B cell (primary cell): ENCODE results near the gene LSG1. TPM values are rescaled to one million over a fixed set of nuclear protein-coding genes. Genes with fewer than 3 reads are reported as not detected.

Experiments
- ATAC-seq: fragments of 200-7000 bp; cut with Tn5 transposase; one replicate; pipeline ENCODE4 v1.10.0; 2021; ENCODE audit warnings: low read depth, mild to moderate bottlenecking, moderate number of reproducible peaks, moderate library complexity
- CTCF ChIA-PET: fragments of 350-600 bp; sonication (Branson Sonifier 250); formaldehyde crosslinking; loops from one replicate; lab custom pipeline; 2021; ENCODE audit warnings: antibody characterized with exemption, inconsistent platforms; lab: Charles Lee
- POLR2A ChIA-PET: fragments of 350-600 bp; sonication (Branson Sonifier 250); formaldehyde crosslinking; loops from one replicate; lab custom pipeline; 2021; ENCODE audit warnings: antibody characterized with exemption; lab: Charles Lee
- DNase-seq: peaks from one replicate; pipeline ENCODE4 v3.0.0; 2013
- H2AFZ ChIP-seq: 2 replicates; pipeline ENCODE4 v1.6.1; 2012; ENCODE audit warnings: mild to moderate bottlenecking, low read depth, low read length; ENCODE audit not compliant: insufficient read depth, poor library complexity, severe bottlenecking
- H3K27ac ChIP-seq, 2 donors: 1 replicate in 1 of 2; 2 replicates in 1 of 2; pipeline ENCODE4 v1.5.1; 2012 to 2013; ENCODE audit warnings: low read length in 2 of 2, mild to moderate bottlenecking in 2 of 2, moderate library complexity in 1 of 2
- H3K27me3 ChIP-seq, 4 experiments: fragments of 200-600 bp in 1 of 4; sonication (generic) in 1 of 4; replicated peaks in 1 of 4; 1 replicate in 2 of 4; 2 replicates in 2 of 4; pipeline versions ENCODE4 v1.6.1 to v1.7.0; 2013 to 2016; ENCODE audit warnings: low read length in 3 of 4, mild to moderate bottlenecking in 2 of 4, mixed read lengths in 1 of 4, moderate library complexity in 1 of 4; ENCODE audit not compliant: insufficient read depth in 4 of 4, control insufficient read depth in 3 of 4; ENCODE audit errors: control extremely low read depth in 1 of 4
- H3K36me3 ChIP-seq, 2 experiments: replicated peaks in 1 of 2; 1 replicate in 1 of 2; 2 replicates in 1 of 2; pipeline versions ENCODE4 v1.6.1 to v1.7.1; 2013; ENCODE audit warnings: low read length in 1 of 2; ENCODE audit not compliant: insufficient read depth in 2 of 2, control insufficient read depth in 1 of 2; ENCODE audit errors: control extremely low read depth in 1 of 2, extremely low read depth in 1 of 2
- H3K4me1 ChIP-seq, 2 donors: fragments of 200-600 bp in 1 of 2; sonication (generic) in 1 of 2; 1 replicate in 1 of 2; 2 replicates in 1 of 2; pipeline versions ENCODE4 v1.5.1 to v1.6.1; 2013 to 2017; ENCODE audit warnings: low read length in 2 of 2; ENCODE audit not compliant: control insufficient read depth in 2 of 2, insufficient read depth in 2 of 2
- H3K4me2 ChIP-seq: replicated peaks from 2 replicates; pipeline ENCODE3; 2012; ENCODE audit warnings: mild to moderate bottlenecking, low read depth, low read length; ENCODE audit not compliant: poor library complexity, severe bottlenecking
- H3K4me3 ChIP-seq, 5 experiments: fragments of 200-600 bp in 1 of 5; sonication (generic) in 1 of 5; 1 replicate in 3 of 5; 2 replicates in 2 of 5; pipeline versions ENCODE4 v1.5.1 to v1.7.0; 2011 to 2016; ENCODE audit warnings: low read length in 4 of 5, mild to moderate bottlenecking in 4 of 5, low read depth in 2 of 5, control low read depth in 1 of 5, moderate library complexity in 1 of 5; ENCODE audit not compliant: insufficient read depth in 1 of 5; ENCODE audit errors: control extremely low read depth in 1 of 5, extremely low read depth in 1 of 5
- H3K79me2 ChIP-seq: fragments of 200-600 bp; sonication (generic); one replicate; pipeline ENCODE4 v1.6.0; 2016; ENCODE audit warnings: low read length; ENCODE audit not compliant: control insufficient read depth, insufficient read depth
- H3K9ac ChIP-seq: fragments of 200-600 bp; sonication (generic); 2 replicates; pipeline ENCODE4 v1.6.1; 2017; ENCODE audit warnings: mild to moderate bottlenecking, low read length, moderate library complexity
- H3K9me3 ChIP-seq, 3 donors: one replicate each; pipeline versions ENCODE4 v1.6.1 to v1.7.1; 2013; ENCODE audit warnings: low read length in 2 of 3; ENCODE audit not compliant: control insufficient read depth in 2 of 3, insufficient read depth in 1 of 3; ENCODE audit errors: control extremely low read depth in 1 of 3
- H4K20me1 ChIP-seq: 2 replicates; pipeline ENCODE4 v1.6.0; 2012; ENCODE audit warnings: mild to moderate bottlenecking, low read length; ENCODE audit not compliant: insufficient read depth, control insufficient read depth, poor library complexity, severe bottlenecking
- H3K27ac Mint-ChIP-seq: one replicate; pipeline ENCODE4 v1.8.0; 2021; ENCODE audit warnings: mixed read lengths
- H3K27me3 Mint-ChIP-seq: one replicate; pipeline ENCODE4 v1.8.0; 2021; ENCODE audit warnings: mixed read lengths
- H3K4me1 Mint-ChIP-seq: one replicate; pipeline ENCODE4 v1.8.0; 2021; ENCODE audit warnings: mixed read lengths
- H3K4me3 Mint-ChIP-seq: one replicate; pipeline ENCODE4 v1.8.0; 2021; ENCODE audit warnings: mixed read lengths
- H3K9me3 Mint-ChIP-seq: one replicate; pipeline ENCODE4 v1.8.0; 2022; ENCODE audit warnings: mixed read lengths; ENCODE audit not compliant: insufficient read depth
- CTCF ChIP-seq: fragments of 200-600 bp; IDR thresholded peaks from one replicate; pipeline ENCODE4 v1.8.0; 2022; ENCODE audit warnings: antibody characterized with exemption, mild to moderate bottlenecking
- EZH2 ChIP-seq: IDR thresholded peaks from 2 replicates; pipeline ENCODE4 v1.6.1; 2012; ENCODE audit warnings: borderline replicate concordance, low read depth, mild to moderate bottlenecking, moderate library complexity, low read length; ENCODE audit not compliant: insufficient read depth, poor library complexity, severe bottlenecking
- WGBS: methylation state at CpG from one replicate; pipeline ENCODE4 v1.1.5; 2013; ENCODE audit warnings: missing lambda C conversion rate; ENCODE audit not compliant: insufficient coverage; 5-methylcytosine and 5-hydroxymethylcytosine counted together
- intact Hi-C: fragments of 100-400 bp; cut with micrococcal nuclease; formaldehyde crosslinking; loops from one replicate; pipeline ENCODE4 v1.10.0; 2022
- polyA plus RNA-seq: library from polyadenylated mRNA; depleted of rRNA; stranded (reverse); fragments of >200 nt; gene quantifications from 2 replicates; pipeline ENCODE4 v1.2.3, GENCODE V29; 2012
- total RNA-seq, 2 donors: library from RNA; stranded (reverse); fragments of 120-200 nt in 1 of 2; gene quantifications; 1 replicate in 1 of 2; 2 replicates in 1 of 2; pipeline versions ENCODE4 v1.2.3 to v1.2.4, GENCODE V29; 2013 to 2022

Gene LSG1
- total and polyA plus RNA-seq, 2 donors (not counting 1 experiment from before 2014, with no cell fraction given), result 29.4 to 54.6 TPM

- Histone ChIP-seq H3K27ac (no peak overlapping the region), H3K9ac (no peak overlapping the region), H3K4me1 (no peaks in the 10 kb centered on the region), H3K79me2 (no peaks in the 10 kb centered on the region), H2AFZ (no peak overlapping the region), H3K4me3 (no peak overlapping the region), H3K9me3 (no peaks in the 10 kb centered on the region), H3K4me2 (no peak overlapping the region), H3K36me3 (no peaks in the 10 kb centered on the region), H3K27me3 (no peaks in the 10 kb centered on the region), H4K20me1 (no peaks in the 10 kb centered on the region)
- no peak overlapping the region for H3K27ac Mint-ChIP-seq
- no peaks in the 10 kb centered on the region for H3K9me3 Mint-ChIP-seq
- intact Hi-C loops, result no loop called here
- POLR2A ChIA-PET, result interaction anchor here (0.6 kb wide), 1 partner anchor 339 kb away, joined by 3 read pairs; no protein-coding TSS in a partner anchor
- no peaks in the 10 kb centered on the region for H3K27me3 Mint-ChIP-seq
- no peak overlapping the region for H3K4me3 Mint-ChIP-seq
- TF ChIP-seq CTCF (no peak), EZH2 (no peak)
- no peak for ATAC-seq
- 95% methylated on average over 4 of the region's 10 CpGs for WGBS
- H3K4me1 Mint-ChIP-seq, result no peaks in the 10 kb centered on the region
- DNase-seq, result no peak
- CTCF ChIA-PET, result interaction anchor here (1.2 kb wide), 1 partner anchor 292 kb away, joined by 3 read pairs; no protein-coding TSS in a partner anchor
Measured at GRCh38 chr3:194607592-194608389, 64.2 kb downstream of the LSG1 start.

GRCh38 chr3:194606941-194607340 lies 65.0 kb downstream of the LSG1 start:
- CTCF ChIA-PET, result no interaction called here
- Histone ChIP-seq H3K27me3 (no peaks in the 10 kb centered on the region), H3K27ac (no peak overlapping the region), H4K20me1 (no peaks in the 10 kb centered on the region), H3K4me1 (no peaks in the 10 kb centered on the region), H3K9me3 (no peaks in the 10 kb centered on the region), H3K9ac (no peak overlapping the region), H2AFZ (no peak overlapping the region), H3K4me2 (no peak overlapping the region), H3K79me2 (no peaks in the 10 kb centered on the region), H3K36me3 (no peaks in the 10 kb centered on the region), H3K4me3 (no peak overlapping the region)
- Mint-ChIP-seq H3K27me3 (no peaks in the 10 kb centered on the region), H3K4me1 (no peaks in the 10 kb centered on the region), H3K4me3 (no peak overlapping the region), H3K9me3 (no peaks in the 10 kb centered on the region), H3K27ac (no peak overlapping the region)
- ATAC-seq, result no peak
- TF ChIP-seq CTCF (no peak), EZH2 (no peak)
- WGBS, result 100% methylated on average over 2 of the region's 3 CpGs
- POLR2A ChIA-PET, result interaction anchor here (0.6 kb wide), 1 partner anchor 340 kb away, joined by 3 read pairs; no protein-coding TSS in a partner anchor
- no peak for DNase-seq
- intact Hi-C loops, result no loop called here
